Hepatocyte (in vitro differentiated cells): Measurements from ENCODE around the gene IPP. TPM values are rescaled to one million over a fixed set of nuclear protein-coding genes. Genes with fewer than 3 reads are reported as not detected.

ENCODE experiments used
- DNase-seq: peaks from one replicate; pipeline ENCODE4 v3.0.0-alpha.2; 2016; ENCODE audit warnings: low spot score
- H2AFZ ChIP-seq: fragments of 200-600 bp; sonication (generic); 2 replicates; pipeline ENCODE4 v1.6.0; 2016; ENCODE audit warnings: antibody characterized with exemption, mild to moderate bottlenecking
- H3K27ac ChIP-seq: fragments of 200-600 bp; sonication (generic); 2 replicates; pipeline ENCODE4 v1.5.1; 2016; ENCODE audit warnings: mild to moderate bottlenecking
- H3K27me3 ChIP-seq: fragments of 200-600 bp; sonication (generic); 2 replicates; pipeline ENCODE4 v1.6.1; 2016
- H3K36me3 ChIP-seq: fragments of 200-600 bp; sonication (generic); replicated peaks from 2 replicates; pipeline ENCODE4 v1.5.1; 2016; ENCODE audit warnings: low read depth; ENCODE audit not compliant: insufficient read depth
- H3K4me1 ChIP-seq: fragments of 200-600 bp; sonication (generic); 2 replicates; pipeline ENCODE4 v1.5.1; 2016; ENCODE audit warnings: mild to moderate bottlenecking, moderate library complexity; ENCODE audit not compliant: insufficient read depth
- H3K4me2 ChIP-seq: fragments of 200-600 bp; sonication (generic); 2 replicates; pipeline ENCODE4 v1.6.0; 2016
- H3K4me3 ChIP-seq: fragments of 200-600 bp; sonication (generic); 2 replicates; pipeline ENCODE4 v1.5.1; 2016; ENCODE audit warnings: mild to moderate bottlenecking
- H3K79me2 ChIP-seq: fragments of 200-600 bp; sonication (generic); 2 replicates; pipeline ENCODE4 v1.6.0; 2017; ENCODE audit warnings: mild to moderate bottlenecking
- H3K9me2 ChIP-seq: fragments of 200-600 bp; sonication (generic); replicated peaks from 2 replicates; pipeline ENCODE4 v1.6.0; 2017; ENCODE audit warnings: mild to moderate bottlenecking; ENCODE audit not compliant: insufficient read depth
- H3K9me3 ChIP-seq: fragments of 200-600 bp; sonication (generic); 2 replicates; pipeline ENCODE4 v1.5.1; 2016; ENCODE audit warnings: low read depth, mild to moderate bottlenecking
- H4K20me1 ChIP-seq: fragments of 200-600 bp; sonication (generic); 2 replicates; pipeline ENCODE4 v1.6.0; 2016; ENCODE audit warnings: mild to moderate bottlenecking; ENCODE audit not compliant: insufficient read depth, poor library complexity, severe bottlenecking
- EZH2 ChIP-seq: fragments of 200-600 bp; sonication (generic); IDR thresholded peaks from 2 replicates; pipeline ENCODE4 v1.6.1; 2016; ENCODE audit warnings: antibody characterized with exemption, mild to moderate bottlenecking, borderline replicate concordance
- EZH2phosphoT487 ChIP-seq: fragments of 200-600 bp; sonication (generic); IDR thresholded peaks from one replicate; pipeline ENCODE4 v1.6.1; 2018; ENCODE audit warnings: antibody characterized with exemption, mild to moderate bottlenecking, low read depth, moderate library complexity; ENCODE audit not compliant: unreplicated experiment, severe bottlenecking
- WGBS: methylation state at CpG from one replicate; pipeline ENCODE4 v1.1.6; 2016; ENCODE audit warnings: low lambda C conversion rate; ENCODE audit errors: missing lambda C conversion rate; 5-methylcytosine and 5-hydroxymethylcytosine counted together
- polyA plus RNA-seq: library from polyadenylated mRNA; unstranded; fragments of >200 nt; fragmentation: Nextera tagmentation; extraction: Ambion mirVana; gene quantifications from 2 replicates; pipeline ENCODE4 v1.2.1, GENCODE V29; 2016
- total RNA-seq: library from RNA; depleted of rRNA; stranded (reverse); fragments of >200 nt; gene quantifications from 2 replicates; pipeline ENCODE4 v1.2.3, GENCODE V29; 2014
- TF ChIP-seq, protein P1 (sequence below): fragments of 200-600 bp; sonication (generic); IDR thresholded peaks from 2 replicates; pipeline ENCODE4 v1.5.1; 2016; ENCODE audit warnings: antibody characterized with exemption, mild to moderate bottlenecking; ENCODE audit not compliant: poor library complexity

IPP gene
- total and polyA plus RNA-seq, 2 experiments from 2014 or later, result 10.0 to 15.3 TPM

DNA sequence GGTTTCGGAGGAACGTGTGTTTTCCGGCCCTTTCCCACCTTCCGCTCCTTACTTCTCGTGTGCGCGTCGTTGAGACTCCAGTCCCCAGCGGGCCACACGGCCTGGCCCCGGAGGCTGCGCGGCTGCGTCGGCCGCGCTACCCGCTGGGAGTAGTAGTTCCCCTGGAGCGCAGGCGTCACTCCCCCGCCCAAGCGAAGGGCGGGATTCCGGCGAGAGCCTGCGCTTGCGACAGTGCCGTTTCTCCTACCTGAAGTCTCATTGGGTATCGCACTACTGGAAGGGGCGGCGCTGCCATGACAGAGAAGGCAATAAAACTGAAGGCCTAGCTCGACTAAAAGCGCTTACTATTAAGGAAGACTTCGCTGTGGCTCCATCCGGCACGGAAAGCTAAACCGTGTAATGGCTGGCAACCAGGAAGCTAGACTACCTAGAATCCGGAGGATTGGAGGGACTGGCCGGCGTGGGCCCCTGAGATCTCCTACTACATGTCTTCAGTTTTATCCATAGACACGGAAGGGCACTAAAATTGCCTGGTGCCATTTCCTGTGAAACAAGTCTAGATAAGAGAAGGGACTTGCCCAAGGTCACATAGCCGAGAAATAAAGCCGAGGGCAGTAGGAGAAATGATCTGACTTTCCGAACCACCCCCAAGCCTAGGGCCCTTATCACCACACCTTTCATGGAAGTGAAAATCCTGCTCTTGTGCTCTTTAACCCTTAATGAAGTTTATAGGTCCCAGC, 63.3 kb downstream of the IPP start:
- Histone ChIP-seq H3K79me2 (peaks cover 68% of the 10 kb centered on the region), H2AFZ (peak overlapping the region; percentile 80), H3K27me3 (no peaks in the 10 kb centered on the region), H3K4me1 (peaks cover 13% of the 10 kb centered on the region), H4K20me1 (peaks cover 27% of the 10 kb centered on the region), H3K4me3 (peak overlapping the region; percentile 40), H3K4me2 (peak overlapping the region; percentile 76), H3K27ac (peak overlapping the region; percentile 97), H3K36me3 (no peaks in the 10 kb centered on the region), H3K9me2 (no peaks in the 10 kb centered on the region), H3K9me3 (no peaks in the 10 kb centered on the region)
- WGBS, result 3% methylated on average over 44 of the region's 44 CpGs
- TF ChIP-seq EZH2, result no peak
- TF ChIP-seq, protein P1, sequence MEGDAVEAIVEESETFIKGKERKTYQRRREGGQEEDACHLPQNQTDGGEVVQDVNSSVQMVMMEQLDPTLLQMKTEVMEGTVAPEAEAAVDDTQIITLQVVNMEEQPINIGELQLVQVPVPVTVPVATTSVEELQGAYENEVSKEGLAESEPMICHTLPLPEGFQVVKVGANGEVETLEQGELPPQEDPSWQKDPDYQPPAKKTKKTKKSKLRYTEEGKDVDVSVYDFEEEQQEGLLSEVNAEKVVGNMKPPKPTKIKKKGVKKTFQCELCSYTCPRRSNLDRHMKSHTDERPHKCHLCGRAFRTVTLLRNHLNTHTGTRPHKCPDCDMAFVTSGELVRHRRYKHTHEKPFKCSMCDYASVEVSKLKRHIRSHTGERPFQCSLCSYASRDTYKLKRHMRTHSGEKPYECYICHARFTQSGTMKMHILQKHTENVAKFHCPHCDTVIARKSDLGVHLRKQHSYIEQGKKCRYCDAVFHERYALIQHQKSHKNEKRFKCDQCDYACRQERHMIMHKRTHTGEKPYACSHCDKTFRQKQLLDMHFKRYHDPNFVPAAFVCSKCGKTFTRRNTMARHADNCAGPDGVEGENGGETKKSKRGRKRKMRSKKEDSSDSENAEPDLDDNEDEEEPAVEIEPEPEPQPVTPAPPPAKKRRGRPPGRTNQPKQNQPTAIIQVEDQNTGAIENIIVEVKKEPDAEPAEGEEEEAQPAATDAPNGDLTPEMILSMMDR, result no peak
- no peak for TF ChIP-seq EZH2phosphoT487
- peak; percentile 99 for DNase-seq

DNA sequence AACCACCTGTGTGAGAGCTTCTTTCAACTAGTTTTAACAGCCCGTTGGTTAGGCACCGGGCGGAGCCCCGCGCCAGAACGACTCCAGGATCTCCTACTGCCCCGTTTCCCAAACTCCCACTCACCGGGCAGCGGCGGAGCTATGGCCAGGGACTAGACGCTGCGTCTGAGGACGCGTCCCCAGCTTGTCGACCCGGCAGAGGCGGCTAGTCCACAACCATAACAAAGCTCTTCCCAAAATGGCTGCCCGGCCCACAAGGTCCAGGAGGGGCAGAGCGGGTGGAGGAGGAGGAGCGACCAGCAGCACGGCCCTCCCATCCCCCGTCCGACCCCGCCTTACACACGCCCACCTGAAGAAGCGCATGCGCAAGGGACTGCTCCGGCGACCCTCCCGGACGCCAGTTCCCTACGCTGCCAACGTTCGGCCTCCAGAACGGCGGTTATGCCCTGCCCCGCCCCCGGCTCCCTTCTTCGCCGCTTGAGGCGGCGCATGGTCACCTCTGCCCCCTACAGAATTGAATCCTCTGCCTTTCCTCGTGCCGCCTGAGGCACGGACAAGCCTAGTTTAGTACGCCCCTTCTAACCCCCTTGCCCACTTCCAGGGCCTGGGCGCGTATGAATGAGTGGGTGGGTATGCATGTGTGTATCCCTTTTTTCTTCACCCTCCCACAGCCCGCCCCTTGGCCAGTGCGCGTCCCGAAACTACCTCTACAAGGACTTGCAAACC, 64.0 kb downstream of the IPP start, which contains the start of gene GPBP1L1:
GPBP1L1 (minus strand) TSS at position 246 of the 726 bp plus-strand sequence. CDS start 27,446 bp downstream, outside the sequence.
- TF ChIP-seq EZH2 (no peak), EZH2phosphoT487 (no peak)
- TF ChIP-seq, protein P1, result no peak
- Histone ChIP-seq H3K27me3 (no peaks in the 10 kb centered on the region), H3K27ac (peak within 1 kb of the TSS; percentile 97), H3K79me2 (peaks cover 75% of the 10 kb centered on the region), H4K20me1 (peaks cover 34% of the 10 kb centered on the region), H3K4me3 (peak within 1 kb of the TSS; percentile 79), H3K4me1 (peaks cover 19% of the 10 kb centered on the region), H2AFZ (peak within 1 kb of the TSS; percentile 82), H3K9me2 (no peaks in the 10 kb centered on the region), H3K36me3 (no peaks in the 10 kb centered on the region), H3K4me2 (peak within 1 kb of the TSS; percentile 82), H3K9me3 (no peaks in the 10 kb centered on the region)
- DNase-seq, result peak; percentile 99
- under 1% methylated on average over 47 of the region's 52 CpGs for WGBS

DNA sequence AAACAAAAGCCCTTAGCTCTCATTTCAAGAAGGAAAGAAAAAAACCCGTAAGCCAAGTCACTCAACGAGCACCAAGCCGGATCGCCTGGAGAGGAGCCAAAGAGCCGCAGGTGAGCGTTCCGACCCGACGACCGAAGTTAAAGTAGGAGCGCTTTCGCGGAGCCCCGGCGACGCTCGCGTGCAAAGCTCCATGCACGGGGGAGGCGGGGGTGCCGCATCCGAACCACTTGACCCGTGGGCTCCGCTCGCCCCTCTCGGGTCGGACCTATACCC, 64.5 kb downstream of the IPP start:
- WGBS, result under 1% methylated on average over 27 of the region's 27 CpGs
- peak; percentile 85 for DNase-seq

More for the DNA sequence above, 64.5 kb downstream of the IPP start:
- Histone ChIP-seq H3K36me3 (no peaks in the 10 kb centered on the region), H3K27me3 (no peaks in the 10 kb centered on the region), H3K79me2 (peaks cover 80% of the 10 kb centered on the region), H4K20me1 (peaks cover 39% of the 10 kb centered on the region), H3K9me2 (no peaks in the 10 kb centered on the region), H3K4me1 (peaks cover 23% of the 10 kb centered on the region), H3K4me2 (peak overlapping the region; percentile 82), H2AFZ (peak overlapping the region; percentile 82), H3K4me3 (peak overlapping the region; percentile 79), H3K27ac (peak overlapping the region; percentile 93), H3K9me3 (no peaks in the 10 kb centered on the region)
- no peak for TF ChIP-seq EZH2
- no peak for TF ChIP-seq EZH2phosphoT487
- TF ChIP-seq, protein P1, result peak; percentile 9
